DND-41 (cell line): ENCODE measurements around the gene LINC01488.

Experiments used
- ATAC-seq: fragments of 200-7000 bp; cut with Tn5 transposase; 3 replicates; pipeline ENCODE4 v1.9.1; 2021; ENCODE audit warnings: low read depth; ENCODE audit not compliant: insufficient read depth
- DNase-seq: peaks from one replicate; pipeline ENCODE4 v3.0.0-alpha.2; 2020
- H2AFZ ChIP-seq: 2 replicates; pipeline ENCODE4 v1.6.0; 2012; ENCODE audit warnings: low read depth, low read length
- H3K27ac ChIP-seq: 2 replicates; pipeline ENCODE4 v1.5.1; 2012; ENCODE audit warnings: low read length, inconsistent platforms
- H3K27me3 ChIP-seq: fragments of 200-600 bp; sonication (generic); 2 replicates; pipeline ENCODE4 v1.6.0; 2012; ENCODE audit warnings: low read length, mild to moderate bottlenecking, inconsistent platforms; ENCODE audit not compliant: insufficient read depth, poor library complexity
- H3K36me3 ChIP-seq: 2 replicates; pipeline ENCODE4 v1.5.1; 2012; ENCODE audit warnings: low read length, inconsistent platforms; ENCODE audit not compliant: insufficient read depth
- H3K4me1 ChIP-seq: 2 replicates; pipeline ENCODE4 v1.5.1; 2012; ENCODE audit warnings: mild to moderate bottlenecking, low read length; ENCODE audit not compliant: insufficient read depth
- H3K4me2 ChIP-seq: 2 replicates; pipeline ENCODE4 v1.6.0; 2012; ENCODE audit warnings: mild to moderate bottlenecking, moderate library complexity, low read length, inconsistent platforms; ENCODE audit not compliant: insufficient read depth
- H3K4me3 ChIP-seq, 2 experiments: fragments of 200-600 bp in 1 of 2; shearing (Covaris generic) in 1 of 2; 2 replicates each; pipeline ENCODE4 v1.5.1; 2012 to 2016; ENCODE audit warnings: inconsistent platforms in 2 of 2, low read length in 2 of 2, mild to moderate bottlenecking in 2 of 2, low read depth in 1 of 2, moderate library complexity in 1 of 2
- H3K79me2 ChIP-seq: 2 replicates; pipeline ENCODE4 v1.6.0; 2012; ENCODE audit warnings: low read length, inconsistent platforms; ENCODE audit not compliant: insufficient read depth
- H3K9ac ChIP-seq: 2 replicates; pipeline ENCODE4 v1.6.0; 2012; ENCODE audit warnings: low read depth, mild to moderate bottlenecking, inconsistent platforms, low read length, moderate library complexity
- H3K9me3 ChIP-seq: 2 replicates; pipeline ENCODE4 v1.5.1; 2012; ENCODE audit warnings: low read length, moderate library complexity, mild to moderate bottlenecking, inconsistent platforms; ENCODE audit not compliant: insufficient read depth, severe bottlenecking
- H4K20me1 ChIP-seq: 2 replicates; pipeline ENCODE4 v1.6.0; 2012; ENCODE audit warnings: low read length; ENCODE audit not compliant: insufficient read depth
- CTCF ChIP-seq: IDR thresholded peaks from 2 replicates; pipeline ENCODE4 v1.5.1; 2012; ENCODE audit warnings: borderline replicate concordance, low read length, moderate library complexity, mild to moderate bottlenecking; ENCODE audit not compliant: poor library complexity, severe bottlenecking; ENCODE audit errors: extremely low read depth
- EZH2 ChIP-seq: IDR thresholded peaks from 3 replicates; pipeline ENCODE4 v1.6.1; 2012; ENCODE audit warnings: borderline replicate concordance, low read depth, mild to moderate bottlenecking, moderate library complexity, low read length, inconsistent platforms; ENCODE audit not compliant: severe bottlenecking

LINC01488 gene

GRCh38 chr11:69446108-69446507, 35.4 kb upstream of the LINC01488 start:
- no peak for TF ChIP-seq EZH2
- no peak for TF ChIP-seq CTCF
- Histone ChIP-seq H2AFZ (no peak overlapping the region), H3K27ac (no peak overlapping the region), H4K20me1 (no peaks in the 10 kb centered on the region; the same call in 1 of the 2 replicates), H3K4me2 (no peak overlapping the region), H3K4me1 (no peaks in the 10 kb centered on the region), H3K4me3 (no peak overlapping the region), H3K9me3 (no peaks in the 10 kb centered on the region), H3K27me3 (no peaks in the 10 kb centered on the region), H3K36me3 (no peaks in the 10 kb centered on the region), H3K9ac (no peak overlapping the region), H3K79me2 (no peaks in the 10 kb centered on the region)
- DNase-seq (no peak), ATAC-seq (no peak)

- Histone ChIP-seq H2AFZ (no peak overlapping the region), H3K4me2 (no peak overlapping the region), H3K27me3 (no peaks in the 10 kb centered on the region), H3K9ac (no peak overlapping the region), H3K79me2 (no peaks in the 10 kb centered on the region), H4K20me1 (no peaks in the 10 kb centered on the region; the same call in 1 of the 2 replicates), H3K36me3 (no peaks in the 10 kb centered on the region), H3K4me1 (no peaks in the 10 kb centered on the region), H3K27ac (no peak overlapping the region), H3K9me3 (no peaks in the 10 kb centered on the region), H3K4me3 (no peak overlapping the region)
- DNase-seq (no peak), ATAC-seq (no peak)
- no peak for TF ChIP-seq EZH2
These were observed 33.7 kb upstream of the LINC01488 start for GRCh38 chr11:69447786-69448185.

- TF ChIP-seq CTCF (no peak), EZH2 (no peak)
- Histone ChIP-seq H3K9ac (no peak overlapping the region), H3K9me3 (no peaks in the 10 kb centered on the region), H4K20me1 (no peaks in the 10 kb centered on the region; the same call in 1 of the 2 replicates), H2AFZ (no peak overlapping the region), H3K4me2 (no peak overlapping the region), H3K27ac (no peak overlapping the region), H3K27me3 (no peaks in the 10 kb centered on the region), H3K4me3 (no peak overlapping the region), H3K79me2 (no peaks in the 10 kb centered on the region), H3K4me1 (no peaks in the 10 kb centered on the region), H3K36me3 (no peaks in the 10 kb centered on the region)
- DNase-seq (no peak), ATAC-seq (no peak)
These were observed 32.8 kb upstream of the LINC01488 start for GRCh38 chr11:69448471-69449284.

- no peak overlapping the region for H3K4me3 ChIP-seq
- H3K27me3 ChIP-seq = no peaks in the 10 kb centered on the region
- H3K79me2 ChIP-seq = no peaks in the 10 kb centered on the region
- H2AFZ ChIP-seq = no peak overlapping the region
- H3K9ac ChIP-seq = no peak overlapping the region
- DNase-seq (no peak), ATAC-seq (no peak)
- TF ChIP-seq CTCF (no peak), EZH2 (no peak)
- no peaks in the 10 kb centered on the region for H3K36me3 ChIP-seq
- no peak overlapping the region for H3K4me2 ChIP-seq
- no peaks in the 10 kb centered on the region for H3K4me1 ChIP-seq
- no peaks in the 10 kb centered on the region; the same call in 1 of the 2 replicates for H4K20me1 ChIP-seq
- no peak overlapping the region for H3K27ac ChIP-seq
- no peaks in the 10 kb centered on the region for H3K9me3 ChIP-seq
These were observed 32.0 kb upstream of the LINC01488 start for GRCh38 chr11:69449320-69450063.
